Measurements from ENCODE around the gene RAMP1.

Gene RAMP1

GRCh38 chr2:237863102-237863511 lies 3.7 kb downstream of the RAMP1 start:
- no peak for DNase-seq (ENCODE audit: extremely low read depth, insufficient read length)
- Histone ChIP-seq H3K27me3 (replicated peaks; ENCODE audit: control insufficient read depth, insufficient read depth, low read length) (no peaks in the 10 kb centered on the region; the same call in 1 of the 2 replicates), H3K36me3 (ENCODE audit: control insufficient read depth, insufficient read depth, low read length) (no peaks in the 10 kb centered on the region), H3K4me3 (replicated peaks; ENCODE audit: low read depth, low read length) (no peak overlapping the region)
- TF ChIP-seq, protein P1, sequence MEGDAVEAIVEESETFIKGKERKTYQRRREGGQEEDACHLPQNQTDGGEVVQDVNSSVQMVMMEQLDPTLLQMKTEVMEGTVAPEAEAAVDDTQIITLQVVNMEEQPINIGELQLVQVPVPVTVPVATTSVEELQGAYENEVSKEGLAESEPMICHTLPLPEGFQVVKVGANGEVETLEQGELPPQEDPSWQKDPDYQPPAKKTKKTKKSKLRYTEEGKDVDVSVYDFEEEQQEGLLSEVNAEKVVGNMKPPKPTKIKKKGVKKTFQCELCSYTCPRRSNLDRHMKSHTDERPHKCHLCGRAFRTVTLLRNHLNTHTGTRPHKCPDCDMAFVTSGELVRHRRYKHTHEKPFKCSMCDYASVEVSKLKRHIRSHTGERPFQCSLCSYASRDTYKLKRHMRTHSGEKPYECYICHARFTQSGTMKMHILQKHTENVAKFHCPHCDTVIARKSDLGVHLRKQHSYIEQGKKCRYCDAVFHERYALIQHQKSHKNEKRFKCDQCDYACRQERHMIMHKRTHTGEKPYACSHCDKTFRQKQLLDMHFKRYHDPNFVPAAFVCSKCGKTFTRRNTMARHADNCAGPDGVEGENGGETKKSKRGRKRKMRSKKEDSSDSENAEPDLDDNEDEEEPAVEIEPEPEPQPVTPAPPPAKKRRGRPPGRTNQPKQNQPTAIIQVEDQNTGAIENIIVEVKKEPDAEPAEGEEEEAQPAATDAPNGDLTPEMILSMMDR (IDR thresholded peaks at IDR 0.05; ENCODE audit: insufficient read depth, low read length, poor library complexity, severe bottlenecking): no peak

GRCh38 chr2:237863689-237864443 lies 4.4 kb downstream of the RAMP1 start:
- TF ChIP-seq, protein P1 (IDR thresholded peaks at IDR 0.05; ENCODE audit: insufficient read depth, low read length, poor library complexity, severe bottlenecking): no peak
- Histone ChIP-seq H3K4me3 (replicated peaks; ENCODE audit: low read depth, low read length) (no peak overlapping the region), H3K27me3 (replicated peaks; ENCODE audit: control insufficient read depth, insufficient read depth, low read length) (no peaks in the 10 kb centered on the region; the same call in 1 of the 2 replicates), H3K36me3 (ENCODE audit: control insufficient read depth, insufficient read depth, low read length) (no peaks in the 10 kb centered on the region)
- no peak for DNase-seq (ENCODE audit: extremely low read depth, insufficient read length)

DNA sequence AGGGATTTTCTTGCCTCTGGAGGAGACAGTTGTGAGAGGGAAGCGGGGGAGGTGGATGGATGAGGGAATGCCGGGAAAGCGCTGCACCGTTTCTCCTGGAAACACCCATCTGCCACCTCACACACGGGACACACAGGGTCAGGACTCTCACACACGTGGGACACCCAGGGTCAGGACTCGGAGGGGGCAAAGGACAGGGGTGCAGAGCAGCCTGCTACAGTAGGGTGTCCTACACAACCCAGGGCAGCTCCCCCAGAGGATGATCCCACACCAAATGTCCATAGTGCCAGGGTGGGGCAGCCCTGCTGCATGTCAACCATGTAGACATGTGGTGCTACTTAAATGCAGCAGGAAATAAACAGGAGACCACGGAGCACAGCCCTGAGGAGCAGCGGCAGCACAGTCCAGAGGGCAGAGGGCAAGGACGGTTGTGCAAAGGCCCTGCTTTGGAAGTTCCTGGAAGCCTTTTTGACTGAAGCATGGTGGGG lies 5.1 kb downstream of the RAMP1 start:
- no peak for DNase-seq (ENCODE audit: extremely low read depth, insufficient read length)
- Histone ChIP-seq H3K27me3 (replicated peaks; ENCODE audit: control insufficient read depth, insufficient read depth, low read length) (no peaks in the 10 kb centered on the region; the same call in 1 of the 2 replicates), H3K36me3 (ENCODE audit: control insufficient read depth, insufficient read depth, low read length) (no peaks in the 10 kb centered on the region), H3K4me3 (replicated peaks; ENCODE audit: low read depth, low read length) (no peak overlapping the region)
- TF ChIP-seq, protein P1 (IDR thresholded peaks at IDR 0.05; ENCODE audit: insufficient read depth, low read length, poor library complexity, severe bottlenecking): no peak

GRCh38 chr2:237864940-237865622 lies 5.7 kb downstream of the RAMP1 start:
- Histone ChIP-seq H3K27me3 (replicated peaks; ENCODE audit: control insufficient read depth, insufficient read depth, low read length) (no peaks in the 10 kb centered on the region; the same call in 1 of the 2 replicates), H3K4me3 (replicated peaks; ENCODE audit: low read depth, low read length) (no peak overlapping the region), H3K36me3 (ENCODE audit: control insufficient read depth, insufficient read depth, low read length) (no peaks in the 10 kb centered on the region)
- TF ChIP-seq, protein P1 (IDR thresholded peaks at IDR 0.05; ENCODE audit: insufficient read depth, low read length, poor library complexity, severe bottlenecking): no peak
- DNase-seq (ENCODE audit: extremely low read depth, insufficient read length): no peak

GRCh38 chr2:237865623-237866041 lies 6.2 kb downstream of the RAMP1 start:
- TF ChIP-seq, protein P1 (IDR thresholded peaks at IDR 0.05; ENCODE audit: insufficient read depth, low read length, poor library complexity, severe bottlenecking): no peak
- H3K4me3 ChIP-seq (replicated peaks; ENCODE audit: low read depth, low read length): no peak overlapping the region
- DNase-seq (ENCODE audit: extremely low read depth, insufficient read length): no peak

More at GRCh38 chr2:237865623-237866041, 6.2 kb downstream of the RAMP1 start:
- H3K27me3 ChIP-seq (replicated peaks; ENCODE audit: control insufficient read depth, insufficient read depth, low read length): no peaks in the 10 kb centered on the region; the same call in 1 of the 2 replicates
- H3K36me3 ChIP-seq (ENCODE audit: control insufficient read depth, insufficient read depth, low read length): no peaks in the 10 kb centered on the region
